C4-2B (cell line): ENCODE results near the gene BCORL1.

Source experiments
- ZFX ChIP-seq: fragments of 450-650 bp; IDR thresholded peaks from 2 replicates; pipeline ENCODE4 v1.6.1; 2017
- TF ChIP-seq, protein P1 (sequence below): fragments of 450-650 bp; conservative IDR thresholded peaks from 2 replicates; pipeline ENCODE4 v1.5.1; 2017; ENCODE audit warnings: mild to moderate bottlenecking

GRCh38 chrX:130084631-130085237 is 102.3 kb downstream of the BCORL1 start:
- TF ChIP-seq, protein P1, sequence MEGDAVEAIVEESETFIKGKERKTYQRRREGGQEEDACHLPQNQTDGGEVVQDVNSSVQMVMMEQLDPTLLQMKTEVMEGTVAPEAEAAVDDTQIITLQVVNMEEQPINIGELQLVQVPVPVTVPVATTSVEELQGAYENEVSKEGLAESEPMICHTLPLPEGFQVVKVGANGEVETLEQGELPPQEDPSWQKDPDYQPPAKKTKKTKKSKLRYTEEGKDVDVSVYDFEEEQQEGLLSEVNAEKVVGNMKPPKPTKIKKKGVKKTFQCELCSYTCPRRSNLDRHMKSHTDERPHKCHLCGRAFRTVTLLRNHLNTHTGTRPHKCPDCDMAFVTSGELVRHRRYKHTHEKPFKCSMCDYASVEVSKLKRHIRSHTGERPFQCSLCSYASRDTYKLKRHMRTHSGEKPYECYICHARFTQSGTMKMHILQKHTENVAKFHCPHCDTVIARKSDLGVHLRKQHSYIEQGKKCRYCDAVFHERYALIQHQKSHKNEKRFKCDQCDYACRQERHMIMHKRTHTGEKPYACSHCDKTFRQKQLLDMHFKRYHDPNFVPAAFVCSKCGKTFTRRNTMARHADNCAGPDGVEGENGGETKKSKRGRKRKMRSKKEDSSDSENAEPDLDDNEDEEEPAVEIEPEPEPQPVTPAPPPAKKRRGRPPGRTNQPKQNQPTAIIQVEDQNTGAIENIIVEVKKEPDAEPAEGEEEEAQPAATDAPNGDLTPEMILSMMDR: no peak
- no peak for TF ChIP-seq ZFX
